Large intestine (tissue), 3 donors: ENCODE results near the gene HPSE2. TPM values are rescaled to one million over a fixed set of nuclear protein-coding genes. Genes with fewer than 3 reads are reported as not detected.

Experiments
- DNase-seq, 2 donors: peaks; one replicate each; pipeline versions ENCODE4 v3.0.0 to v3.0.0-alpha.2; 2013
- H3K27ac ChIP-seq: one replicate; pipeline ENCODE4 v1.5.1; 2013; ENCODE audit warnings: low read length
- H3K27me3 ChIP-seq: 2 replicates; pipeline ENCODE4 v1.6.1; 2013; ENCODE audit warnings: low read length; ENCODE audit not compliant: control insufficient read depth, insufficient read depth
- H3K36me3 ChIP-seq: 2 replicates; pipeline ENCODE4 v1.6.1; 2013; ENCODE audit warnings: low read length; ENCODE audit not compliant: control insufficient read depth, insufficient read depth
- H3K4me1 ChIP-seq: one replicate; pipeline ENCODE4 v1.6.1; 2013; ENCODE audit warnings: low read length; ENCODE audit not compliant: control insufficient read depth, insufficient read depth
- H3K4me3 ChIP-seq: one replicate; pipeline ENCODE4 v1.5.1; 2013; ENCODE audit warnings: low read length
- H3K9me3 ChIP-seq: one replicate; pipeline ENCODE4 v1.6.1; 2013; ENCODE audit warnings: mild to moderate bottlenecking, low read depth, low read length, moderate library complexity; ENCODE audit not compliant: control insufficient read depth
- WGBS: methylation state at CpG from one replicate; pipeline ENCODE4 v1.1.5; 2013; ENCODE audit warnings: low lambda C conversion rate; ENCODE audit not compliant: insufficient coverage; 5-methylcytosine and 5-hydroxymethylcytosine counted together
- polyA plus RNA-seq: library from polyadenylated mRNA; unstranded; fragments of 120-200 nt; gene quantifications from one replicate; pipeline ENCODE4 v1.2.1, GENCODE V29; 2013

The HPSE2 gene
- polyA plus RNA-seq, 1 donor, result 6.9 TPM

DNA sequence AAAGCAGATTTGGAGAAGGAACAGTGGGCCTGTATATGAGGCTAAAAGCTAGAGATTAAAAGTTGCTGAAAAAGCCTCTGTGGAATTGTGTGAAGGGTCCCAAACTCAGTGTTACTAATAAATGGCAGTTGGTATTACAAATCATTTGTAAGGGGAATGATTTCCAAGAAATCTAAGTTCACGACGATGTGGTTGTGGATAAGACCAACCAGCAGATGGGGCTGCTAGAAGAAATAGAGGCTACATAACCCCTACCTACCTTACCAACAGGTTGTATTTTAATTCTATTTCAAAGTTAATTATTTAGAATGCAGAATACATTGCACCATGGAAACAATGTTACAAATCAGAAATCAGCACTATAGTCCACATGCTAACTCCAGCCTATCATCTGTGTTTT, 377.1 kb downstream of the HPSE2 start:
- H3K36me3 ChIP-seq, result no peaks in the 10 kb centered on the region
- H3K27me3 ChIP-seq, result no peaks in the 10 kb centered on the region
- H3K4me3 ChIP-seq, result no peak overlapping the region
- H3K4me1 ChIP-seq, result no peaks in the 10 kb centered on the region
- no peaks in the 10 kb centered on the region for H3K9me3 ChIP-seq
- no CpG with 5 or more reads among the region's 2 CpGs for WGBS
- no peak overlapping the region for H3K27ac ChIP-seq
- no peak for DNase-seq

DNA sequence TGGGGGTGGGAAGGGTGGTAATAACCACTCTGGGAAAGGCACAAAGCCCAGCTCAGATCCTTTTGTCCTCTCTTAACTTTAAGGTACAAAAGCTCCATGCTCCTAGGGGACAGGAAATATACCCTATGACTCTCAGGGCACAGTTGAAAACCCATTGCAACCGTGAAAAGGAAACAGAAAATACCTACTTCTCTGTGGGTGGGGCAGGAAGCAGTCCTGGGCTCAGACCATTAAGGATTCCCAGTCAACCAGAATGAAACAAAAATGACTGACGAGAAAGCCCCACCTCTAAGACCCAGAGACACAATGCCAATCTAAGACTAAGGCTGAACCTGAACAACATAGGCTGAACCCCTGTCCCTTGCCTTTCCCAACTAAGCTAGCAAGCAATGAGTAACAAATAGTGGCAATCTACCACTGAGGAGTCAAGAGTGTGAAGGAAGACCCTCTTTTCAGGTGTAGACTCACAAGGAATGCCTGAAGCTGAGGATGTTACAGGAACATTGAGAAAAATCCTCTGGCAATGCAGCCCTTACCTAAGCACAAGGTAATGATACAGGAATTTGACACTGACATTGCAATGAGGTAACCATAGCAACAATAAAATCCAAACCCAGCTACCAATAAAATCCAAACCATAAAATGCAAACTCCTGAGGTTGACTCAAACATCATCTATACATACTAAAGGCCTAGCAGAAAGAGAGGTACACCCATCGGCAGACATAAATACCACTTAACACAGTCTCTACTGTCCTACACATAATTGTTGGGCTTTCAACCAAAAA, 380.1 kb downstream of the HPSE2 start:
- no peak for DNase-seq
- no peaks in the 10 kb centered on the region for H3K27me3 ChIP-seq
- no peaks in the 10 kb centered on the region for H3K4me1 ChIP-seq
- H3K27ac ChIP-seq, result no peak overlapping the region
- no CpG with 5 or more reads among the region's 3 CpGs for WGBS
- no peaks in the 10 kb centered on the region for H3K9me3 ChIP-seq
- no peak overlapping the region for H3K4me3 ChIP-seq
- H3K36me3 ChIP-seq, result no peaks in the 10 kb centered on the region

DNA sequence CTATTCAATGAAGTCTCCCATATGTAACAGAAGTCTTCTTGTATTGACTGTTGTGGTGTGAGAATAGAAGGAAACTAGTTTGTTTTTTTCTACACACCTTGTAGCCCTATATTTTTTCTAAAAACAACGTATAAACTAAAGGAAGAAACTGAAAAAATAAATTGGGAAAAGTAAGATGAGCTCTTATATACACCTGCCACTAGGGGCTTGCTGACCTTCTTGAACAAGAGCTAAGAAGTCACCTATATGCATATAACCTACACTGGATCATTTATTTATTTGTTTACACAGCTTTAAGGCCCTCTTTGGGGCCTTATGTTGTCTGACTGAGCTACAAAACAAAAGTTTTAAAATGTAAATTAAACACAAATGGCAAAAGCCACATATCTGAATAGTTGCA, 383.0 kb downstream of the HPSE2 start:
- WGBS, result 80% methylated on average over 1 of the region's 1 CpG
- Histone ChIP-seq H3K4me3 (no peak overlapping the region), H3K27ac (no peak overlapping the region), H3K36me3 (no peaks in the 10 kb centered on the region), H3K9me3 (no peaks in the 10 kb centered on the region), H3K4me1 (no peaks in the 10 kb centered on the region), H3K27me3 (no peaks in the 10 kb centered on the region)
- DNase-seq, result no peak

DNA sequence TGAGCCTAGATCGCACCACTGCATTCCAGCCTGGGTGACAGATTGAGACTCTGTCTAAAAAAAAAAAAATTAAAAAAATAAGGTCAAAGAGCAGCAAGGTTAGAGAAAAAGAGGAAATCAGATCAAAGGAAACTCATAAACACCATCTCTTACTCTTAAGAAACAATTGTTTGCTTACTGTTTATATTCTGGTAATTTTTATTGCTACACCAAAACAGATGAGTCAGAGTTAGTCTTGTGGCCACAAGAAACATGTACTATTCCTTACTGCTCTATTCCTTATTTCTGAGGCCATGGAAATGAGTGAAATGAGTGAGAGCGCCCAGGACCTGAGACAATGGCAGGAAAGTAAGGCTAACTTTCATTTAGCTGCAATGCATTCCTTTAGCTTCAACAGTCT, 387.3 kb downstream of the HPSE2 start:
- 80% methylated on average over 1 of the region's 2 CpGs for WGBS
- no peaks in the 10 kb centered on the region for H3K4me1 ChIP-seq
- no peak for DNase-seq
- no peak overlapping the region for H3K4me3 ChIP-seq
- no peaks in the 10 kb centered on the region for H3K36me3 ChIP-seq
- no peaks in the 10 kb centered on the region for H3K9me3 ChIP-seq
- no peak overlapping the region for H3K27ac ChIP-seq
- no peaks in the 10 kb centered on the region for H3K27me3 ChIP-seq

DNA sequence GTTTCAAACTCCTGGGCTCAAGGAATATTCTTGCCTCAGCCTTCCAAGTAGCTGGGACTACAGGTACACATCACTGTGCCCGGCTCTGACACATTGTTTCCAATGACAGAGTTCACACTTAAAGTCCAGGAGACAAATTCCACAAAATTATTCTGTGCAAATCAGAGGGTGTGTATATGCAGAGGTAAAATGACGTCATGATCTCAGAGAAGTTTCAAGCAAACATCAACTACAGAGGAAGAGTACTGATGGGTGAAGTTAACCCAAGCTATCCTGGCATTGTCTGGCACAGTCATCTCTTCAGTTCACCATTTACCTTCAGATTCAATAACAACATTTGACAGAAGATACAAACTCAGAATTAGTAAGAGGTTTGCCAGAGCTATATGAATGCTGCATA, 388.9 kb downstream of the HPSE2 start:
- Histone ChIP-seq H3K4me1 (no peaks in the 10 kb centered on the region), H3K4me3 (no peak overlapping the region), H3K9me3 (no peaks in the 10 kb centered on the region), H3K36me3 (no peaks in the 10 kb centered on the region), H3K27me3 (no peaks in the 10 kb centered on the region), H3K27ac (no peak overlapping the region)
- WGBS, result no CpG with 5 or more reads among the region's 2 CpGs
- no peak for DNase-seq

DNA sequence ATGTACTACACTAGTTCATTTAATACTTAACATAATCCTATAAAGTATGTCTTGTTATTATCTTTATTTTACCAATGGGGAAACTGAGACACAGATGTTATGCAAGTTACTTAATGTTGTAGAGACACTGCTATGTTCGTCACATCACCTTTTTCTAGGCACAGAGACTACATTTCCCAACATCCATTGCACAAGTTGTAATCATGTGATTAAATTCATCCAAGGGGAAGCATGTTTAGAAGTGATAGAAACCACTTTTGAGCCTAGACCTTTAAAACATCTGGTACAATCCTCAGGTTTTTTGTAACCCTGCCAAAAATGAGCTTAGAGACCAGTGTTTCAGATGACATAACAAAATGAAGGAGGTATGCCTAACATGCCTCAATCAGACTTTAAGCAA, 402.1 kb downstream of the HPSE2 start:
- H3K9me3 ChIP-seq, result no peaks in the 10 kb centered on the region
- WGBS, result 100% methylated on average over 1 of the region's 1 CpG
- DNase-seq, result no peak

DNA sequence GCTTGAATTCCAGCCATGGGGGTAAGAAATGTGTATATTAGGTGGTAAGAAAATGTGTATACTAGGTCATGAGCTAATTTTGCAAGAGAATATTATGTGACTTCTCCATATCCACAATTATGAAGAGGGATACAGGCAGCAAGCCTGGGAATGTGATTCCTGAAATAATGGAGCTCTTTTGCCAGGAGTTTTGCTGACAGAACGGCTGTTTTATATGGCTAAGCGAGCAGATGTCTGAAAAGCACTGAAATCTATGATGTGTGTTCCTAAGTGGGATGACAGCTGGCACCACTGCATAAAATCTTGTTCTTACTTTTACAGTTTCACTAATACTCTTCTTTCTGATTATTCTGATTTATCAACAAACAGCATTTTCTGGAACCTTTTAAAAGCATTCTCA, 402.9 kb downstream of the HPSE2 start:
- H3K27me3 ChIP-seq, result no peaks in the 10 kb centered on the region
- H3K27ac ChIP-seq, result no peak overlapping the region
- WGBS, result no CpG with 5 or more reads among the region's 2 CpGs
- H3K9me3 ChIP-seq, result no peaks in the 10 kb centered on the region
- no peaks in the 10 kb centered on the region for H3K4me1 ChIP-seq
- no peaks in the 10 kb centered on the region for H3K36me3 ChIP-seq
- no peak overlapping the region for H3K4me3 ChIP-seq
- DNase-seq, result no peak

More for the DNA sequence above, 402.1 kb downstream of the HPSE2 start:
- Histone ChIP-seq H3K4me3 (no peak overlapping the region), H3K36me3 (no peaks in the 10 kb centered on the region), H3K4me1 (no peaks in the 10 kb centered on the region), H3K27me3 (no peaks in the 10 kb centered on the region), H3K27ac (no peak overlapping the region)

DNA sequence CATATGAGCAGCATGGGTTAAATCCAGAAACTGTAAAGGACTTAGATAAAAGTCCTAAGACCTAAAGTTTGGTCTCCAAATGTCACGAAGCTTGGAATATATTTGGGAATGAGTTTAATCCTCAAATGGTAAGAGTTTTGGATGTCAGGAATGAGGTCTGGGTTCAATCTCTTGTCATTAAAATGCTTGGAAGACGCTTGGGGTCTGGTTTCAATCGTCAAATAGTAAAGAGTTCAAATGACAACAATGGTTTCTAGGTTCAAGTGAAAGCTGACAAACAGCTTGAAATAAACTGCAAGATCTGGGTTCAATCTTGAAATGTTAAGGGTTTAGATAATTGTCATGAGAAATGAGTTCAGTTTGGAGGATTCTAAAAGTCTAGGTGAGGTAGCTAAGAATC, 403.5 kb downstream of the HPSE2 start:
- H3K36me3 ChIP-seq, result no peaks in the 10 kb centered on the region
- WGBS, result 69% methylated on average over 3 of the region's 3 CpGs
- no peaks in the 10 kb centered on the region for H3K9me3 ChIP-seq
- H3K27ac ChIP-seq, result no peak overlapping the region
- no peak for DNase-seq
- no peaks in the 10 kb centered on the region for H3K4me1 ChIP-seq
- no peak overlapping the region for H3K4me3 ChIP-seq
- no peaks in the 10 kb centered on the region for H3K27me3 ChIP-seq

DNA sequence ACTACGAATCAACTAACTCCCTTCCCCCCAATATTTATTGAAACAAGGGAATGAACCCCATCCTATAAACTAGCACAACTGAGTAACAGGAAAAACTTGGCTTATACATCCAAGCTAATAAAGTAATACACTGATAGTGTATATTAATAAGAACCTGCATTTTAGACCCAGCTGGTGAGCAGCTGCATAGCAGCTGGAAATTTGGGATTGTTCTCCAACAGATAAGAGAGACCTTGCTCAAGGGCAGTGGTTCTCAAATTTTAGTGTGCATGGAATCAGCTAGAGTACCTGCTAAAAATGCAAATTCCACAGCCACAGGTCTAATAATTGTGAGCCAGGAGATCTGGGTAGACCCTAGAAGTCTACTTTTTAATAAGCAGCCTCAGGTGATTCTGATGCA, 404.3 kb downstream of the HPSE2 start:
- H3K9me3 ChIP-seq, result no peaks in the 10 kb centered on the region
- no peak for DNase-seq
- no peak overlapping the region for H3K4me3 ChIP-seq
- WGBS, result 100% methylated on average over 1 of the region's 1 CpG
- H3K27me3 ChIP-seq, result no peaks in the 10 kb centered on the region
- H3K36me3 ChIP-seq, result no peaks in the 10 kb centered on the region
- no peaks in the 10 kb centered on the region for H3K4me1 ChIP-seq
- H3K27ac ChIP-seq, result no peak overlapping the region

DNA sequence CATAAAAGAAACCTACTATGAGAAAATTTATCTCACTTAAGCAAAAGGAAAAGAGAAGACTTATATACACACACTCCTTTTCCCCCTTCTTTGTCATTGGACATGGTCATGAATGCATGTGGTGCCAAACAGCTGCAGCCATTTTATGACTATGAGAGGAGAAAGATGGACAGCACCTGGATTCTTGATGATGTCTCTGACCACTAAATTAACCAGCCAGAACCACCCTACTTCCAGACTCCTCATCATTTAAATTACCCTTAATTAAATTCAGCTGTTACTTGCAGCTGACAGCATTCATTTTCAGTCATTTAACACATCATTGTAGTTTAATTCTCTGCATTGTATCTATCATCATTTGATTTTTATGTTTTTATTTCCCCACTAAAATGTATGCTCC, 409.9 kb downstream of the HPSE2 start:
- no peaks in the 10 kb centered on the region for H3K27me3 ChIP-seq
- H3K36me3 ChIP-seq, result no peaks in the 10 kb centered on the region
- H3K4me3 ChIP-seq, result no peak overlapping the region
- H3K27ac ChIP-seq, result no peak overlapping the region
- no peaks in the 10 kb centered on the region for H3K4me1 ChIP-seq
- no peaks in the 10 kb centered on the region for H3K9me3 ChIP-seq
- DNase-seq, result no peak

DNA sequence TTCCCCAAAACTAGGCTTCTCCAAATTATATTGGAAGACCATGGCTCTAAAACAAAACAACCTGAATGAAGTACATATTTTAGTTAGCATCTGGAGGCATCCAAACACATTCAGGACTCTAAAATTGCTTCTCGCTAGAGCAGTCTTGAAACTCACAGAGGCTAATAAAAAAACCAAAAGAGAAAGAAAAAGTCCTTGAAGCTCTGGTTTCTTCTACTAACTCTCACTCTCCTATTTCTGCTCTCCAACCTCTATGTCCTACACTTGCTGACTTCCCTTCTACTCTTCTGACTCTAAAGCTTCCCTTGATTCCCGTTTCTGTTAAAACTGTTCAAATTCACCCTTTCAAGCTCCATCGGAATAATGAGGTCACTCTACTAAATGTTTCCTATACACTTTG, 418.3 kb downstream of the HPSE2 start:
- no peaks in the 10 kb centered on the region for H3K4me1 ChIP-seq
- WGBS, result 100% methylated on average over 2 of the region's 3 CpGs
- H3K27ac ChIP-seq, result no peak overlapping the region

More for the DNA sequence above, 418.3 kb downstream of the HPSE2 start:
- no peak for DNase-seq
- no peaks in the 10 kb centered on the region for H3K9me3 ChIP-seq
- H3K4me3 ChIP-seq, result no peak overlapping the region
- H3K36me3 ChIP-seq, result no peaks in the 10 kb centered on the region
- H3K27me3 ChIP-seq, result no peaks in the 10 kb centered on the region
